Astrocyte (in vitro differentiated cells and primary cell): ENCODE measurements around the gene MYL3. TPM values are rescaled to one million over a fixed set of nuclear protein-coding genes. Genes with fewer than 3 reads are reported as not detected.

Experiments
- DNase-seq: peaks from one replicate; pipeline ENCODE4 v3.0.0-alpha.2; 2010; ENCODE audit warnings: low read depth
- FAIRE-seq: peaks from 2 replicates; lab custom pipeline; 2011; peaks lifted over from hg19 to GRCh38; lab: Jason Lieb, UNC
- H2AFZ ChIP-seq: 2 replicates; pipeline ENCODE4 v1.6.0; 2012; ENCODE audit warnings: low read depth, low read length, inconsistent platforms
- H3K27ac ChIP-seq: 2 replicates; pipeline ENCODE4 v1.5.1; 2011; ENCODE audit warnings: low read depth, low read length, inconsistent platforms
- H3K27me3 ChIP-seq: 2 replicates; pipeline ENCODE4 v1.6.0; 2011; ENCODE audit warnings: low read length, inconsistent platforms; ENCODE audit not compliant: insufficient read depth
- H3K36me3 ChIP-seq: 2 replicates; pipeline ENCODE4 v1.5.1; 2011; ENCODE audit warnings: low read length, inconsistent platforms; ENCODE audit not compliant: insufficient read depth
- H3K4me1 ChIP-seq: 2 replicates; pipeline ENCODE4 v1.5.1; 2011; ENCODE audit warnings: low read length, inconsistent platforms; ENCODE audit not compliant: insufficient read depth
- H3K4me2 ChIP-seq: 2 replicates; pipeline ENCODE4 v1.6.0; 2012; ENCODE audit warnings: low read length, inconsistent platforms
- H3K4me3 ChIP-seq: 2 replicates; pipeline ENCODE4 v1.5.1; 2011; ENCODE audit warnings: low read depth, mild to moderate bottlenecking, low read length, inconsistent platforms; ENCODE audit not compliant: insufficient read depth
- H3K79me2 ChIP-seq: 2 replicates; pipeline ENCODE4 v1.6.0; 2012; ENCODE audit warnings: mild to moderate bottlenecking, low read length, inconsistent platforms; ENCODE audit not compliant: insufficient read depth
- H3K9ac ChIP-seq: 2 replicates; pipeline ENCODE4 v1.6.0; 2012; ENCODE audit warnings: mild to moderate bottlenecking, low read length, inconsistent platforms
- H3K9me3 ChIP-seq: 2 replicates; pipeline ENCODE4 v1.5.1; 2012; ENCODE audit warnings: low read depth, mild to moderate bottlenecking, low read length, inconsistent platforms; ENCODE audit not compliant: insufficient read depth
- H4K20me1 ChIP-seq: 2 replicates; pipeline ENCODE4 v1.6.0; 2012; ENCODE audit warnings: low read length, inconsistent platforms; ENCODE audit not compliant: insufficient read depth
- H3K27ac Mint-ChIP-seq: one replicate; pipeline ENCODE4 v1.8.0; 2021; ENCODE audit warnings: mild to moderate bottlenecking, mixed read lengths; ENCODE audit not compliant: unreplicated experiment
- H3K27me3 Mint-ChIP-seq: one replicate; pipeline ENCODE4 v1.8.0; 2021; ENCODE audit warnings: low read depth, mixed read lengths; ENCODE audit not compliant: unreplicated experiment
- H3K36me3 Mint-ChIP-seq: one replicate; pipeline ENCODE4 v1.8.0; 2021; ENCODE audit warnings: low read depth, mixed read lengths; ENCODE audit not compliant: unreplicated experiment
- H3K4me1 Mint-ChIP-seq: one replicate; pipeline ENCODE4 v1.8.0; 2021; ENCODE audit warnings: low read depth, mixed read lengths; ENCODE audit not compliant: unreplicated experiment
- H3K4me3 Mint-ChIP-seq: one replicate; pipeline ENCODE4 v1.8.0; 2021; ENCODE audit warnings: mild to moderate bottlenecking, moderate library complexity, mixed read lengths; ENCODE audit not compliant: unreplicated experiment
- H3K9me3 Mint-ChIP-seq: one replicate; pipeline ENCODE4 v1.8.0; 2021; ENCODE audit warnings: mild to moderate bottlenecking, mixed read lengths; ENCODE audit not compliant: unreplicated experiment
- CTCF ChIP-seq: IDR thresholded peaks from 2 replicates; pipeline ENCODE4 v1.5.1; 2011; ENCODE audit warnings: low read depth, mild to moderate bottlenecking, inconsistent platforms, low read length, moderate library complexity; ENCODE audit not compliant: insufficient read depth
- EZH2 ChIP-seq: IDR thresholded peaks from 2 replicates; pipeline ENCODE4 v1.6.1; 2012; ENCODE audit warnings: mild to moderate bottlenecking, low read length, inconsistent platforms; ENCODE audit not compliant: insufficient read depth
- total RNA-seq: library from RNA; stranded (reverse); gene quantifications from 2 replicates; pipeline ENCODE4 v1.2.1, GENCODE V29; 2021

MYL3 gene
- total RNA-seq, 1 donor from 2014 or later: 0.89 TPM

GRCh38 chr3:46883830-46884185 is 20.6 kb upstream of the MYL3 start:
- TF ChIP-seq CTCF: no peak
- TF ChIP-seq EZH2: peak; percentile 61
- Mint-ChIP-seq H3K27ac (no peak overlapping the region), H3K4me1 (peaks cover 7% of the 10 kb centered on the region), H3K27me3 (peaks cover 53% of the 10 kb centered on the region), H3K4me3 (peak overlapping the region; percentile 77), H3K36me3 (peaks cover 3% of the 10 kb centered on the region), H3K9me3 (no peaks in the 10 kb centered on the region)
- Histone ChIP-seq H3K9me3 (no peaks in the 10 kb centered on the region), H3K4me1 (peaks cover 6% of the 10 kb centered on the region), H4K20me1 (peaks cover 14% of the 10 kb centered on the region), H3K4me2 (peak overlapping the region; percentile 73), H3K27me3 (peaks cover 39% of the 10 kb centered on the region), H3K79me2 (no peaks in the 10 kb centered on the region), H3K27ac (no peak overlapping the region), H2AFZ (no peak overlapping the region), H3K4me3 (peak overlapping the region; percentile 23), H3K36me3 (no peaks in the 10 kb centered on the region), H3K9ac (no peak overlapping the region)
- FAIRE-seq (no peak), DNase-seq (no peak)

GRCh38 chr3:46883054-46883829 is 20.0 kb upstream of the MYL3 start:
- Histone ChIP-seq H3K4me2 (peak overlapping the region; percentile 91), H3K9me3 (no peaks in the 10 kb centered on the region), H2AFZ (no peak overlapping the region), H4K20me1 (peaks cover 14% of the 10 kb centered on the region), H3K4me1 (peaks cover 6% of the 10 kb centered on the region), H3K27me3 (peaks cover 39% of the 10 kb centered on the region), H3K27ac (no peak overlapping the region), H3K9ac (no peak overlapping the region), H3K36me3 (no peaks in the 10 kb centered on the region), H3K79me2 (no peaks in the 10 kb centered on the region), H3K4me3 (peak overlapping the region; percentile 23)
- H3K27ac Mint-ChIP-seq: no peak overlapping the region
- FAIRE-seq (no peak), DNase-seq (no peak)
- H3K4me1 Mint-ChIP-seq: peaks cover 9% of the 10 kb centered on the region
- peak overlapping the region; percentile 77 for H3K4me3 Mint-ChIP-seq
- H3K36me3 Mint-ChIP-seq: peaks cover 3% of the 10 kb centered on the region
- H3K27me3 Mint-ChIP-seq: peaks cover 50% of the 10 kb centered on the region
- peak; percentile 83 for TF ChIP-seq EZH2
- no peak for TF ChIP-seq CTCF
- H3K9me3 Mint-ChIP-seq: no peaks in the 10 kb centered on the region
